Astrocyte (in vitro differentiated cells and primary cell): ENCODE measurements around the gene NACC1. TPM values are rescaled to one million over a fixed set of nuclear protein-coding genes. Genes with fewer than 3 reads are reported as not detected.

Source experiments
- DNase-seq: peaks from one replicate; pipeline ENCODE4 v3.0.0-alpha.2; 2010; ENCODE audit warnings: low read depth
- FAIRE-seq: peaks from 2 replicates; lab custom pipeline; 2011; peaks lifted over from hg19 to GRCh38; lab: Jason Lieb, UNC
- H2AFZ ChIP-seq: 2 replicates; pipeline ENCODE4 v1.6.0; 2012; ENCODE audit warnings: low read depth, low read length, inconsistent platforms
- H3K27ac ChIP-seq: 2 replicates; pipeline ENCODE4 v1.5.1; 2011; ENCODE audit warnings: low read depth, low read length, inconsistent platforms
- H3K27me3 ChIP-seq: 2 replicates; pipeline ENCODE4 v1.6.0; 2011; ENCODE audit warnings: low read length, inconsistent platforms; ENCODE audit not compliant: insufficient read depth
- H3K36me3 ChIP-seq: 2 replicates; pipeline ENCODE4 v1.5.1; 2011; ENCODE audit warnings: low read length, inconsistent platforms; ENCODE audit not compliant: insufficient read depth
- H3K4me1 ChIP-seq: 2 replicates; pipeline ENCODE4 v1.5.1; 2011; ENCODE audit warnings: low read length, inconsistent platforms; ENCODE audit not compliant: insufficient read depth
- H3K4me2 ChIP-seq: 2 replicates; pipeline ENCODE4 v1.6.0; 2012; ENCODE audit warnings: low read length, inconsistent platforms
- H3K4me3 ChIP-seq: 2 replicates; pipeline ENCODE4 v1.5.1; 2011; ENCODE audit warnings: low read depth, mild to moderate bottlenecking, low read length, inconsistent platforms; ENCODE audit not compliant: insufficient read depth
- H3K79me2 ChIP-seq: 2 replicates; pipeline ENCODE4 v1.6.0; 2012; ENCODE audit warnings: mild to moderate bottlenecking, low read length, inconsistent platforms; ENCODE audit not compliant: insufficient read depth
- H3K9ac ChIP-seq: 2 replicates; pipeline ENCODE4 v1.6.0; 2012; ENCODE audit warnings: mild to moderate bottlenecking, low read length, inconsistent platforms
- H3K9me3 ChIP-seq: 2 replicates; pipeline ENCODE4 v1.5.1; 2012; ENCODE audit warnings: low read depth, mild to moderate bottlenecking, low read length, inconsistent platforms; ENCODE audit not compliant: insufficient read depth
- H4K20me1 ChIP-seq: 2 replicates; pipeline ENCODE4 v1.6.0; 2012; ENCODE audit warnings: low read length, inconsistent platforms; ENCODE audit not compliant: insufficient read depth
- H3K27ac Mint-ChIP-seq: one replicate; pipeline ENCODE4 v1.8.0; 2021; ENCODE audit warnings: mild to moderate bottlenecking, mixed read lengths; ENCODE audit not compliant: unreplicated experiment
- H3K27me3 Mint-ChIP-seq: one replicate; pipeline ENCODE4 v1.8.0; 2021; ENCODE audit warnings: low read depth, mixed read lengths; ENCODE audit not compliant: unreplicated experiment
- H3K36me3 Mint-ChIP-seq: one replicate; pipeline ENCODE4 v1.8.0; 2021; ENCODE audit warnings: low read depth, mixed read lengths; ENCODE audit not compliant: unreplicated experiment
- H3K4me1 Mint-ChIP-seq: one replicate; pipeline ENCODE4 v1.8.0; 2021; ENCODE audit warnings: low read depth, mixed read lengths; ENCODE audit not compliant: unreplicated experiment
- H3K4me3 Mint-ChIP-seq: one replicate; pipeline ENCODE4 v1.8.0; 2021; ENCODE audit warnings: mild to moderate bottlenecking, moderate library complexity, mixed read lengths; ENCODE audit not compliant: unreplicated experiment
- H3K9me3 Mint-ChIP-seq: one replicate; pipeline ENCODE4 v1.8.0; 2021; ENCODE audit warnings: mild to moderate bottlenecking, mixed read lengths; ENCODE audit not compliant: unreplicated experiment
- CTCF ChIP-seq: IDR thresholded peaks from 2 replicates; pipeline ENCODE4 v1.5.1; 2011; ENCODE audit warnings: low read depth, mild to moderate bottlenecking, inconsistent platforms, low read length, moderate library complexity; ENCODE audit not compliant: insufficient read depth
- EZH2 ChIP-seq: IDR thresholded peaks from 2 replicates; pipeline ENCODE4 v1.6.1; 2012; ENCODE audit warnings: mild to moderate bottlenecking, low read length, inconsistent platforms; ENCODE audit not compliant: insufficient read depth
- total RNA-seq: library from RNA; stranded (reverse); gene quantifications from 2 replicates; pipeline ENCODE4 v1.2.1, GENCODE V29; 2021

The NACC1 gene
- total RNA-seq, 1 donor from 2014 or later = 104 TPM

- Histone ChIP-seq H3K36me3 (peaks cover 2% of the 10 kb centered on the region), H4K20me1 (peaks cover 42% of the 10 kb centered on the region), H2AFZ (no peak overlapping the region), H3K27me3 (no peaks in the 10 kb centered on the region), H3K9me3 (no peaks in the 10 kb centered on the region), H3K4me2 (no peak overlapping the region), H3K4me1 (peaks cover 30% of the 10 kb centered on the region), H3K4me3 (no peak overlapping the region), H3K9ac (no peak overlapping the region), H3K79me2 (peaks cover 14% of the 10 kb centered on the region), H3K27ac (no peak overlapping the region)
- peaks cover 58% of the 10 kb centered on the region for H3K27me3 Mint-ChIP-seq
- H3K9me3 Mint-ChIP-seq = no peaks in the 10 kb centered on the region
- no peak for FAIRE-seq
- H3K27ac Mint-ChIP-seq = no peak overlapping the region
- peaks cover 15% of the 10 kb centered on the region for H3K4me1 Mint-ChIP-seq
- no peak for TF ChIP-seq EZH2
- H3K36me3 Mint-ChIP-seq = peaks cover 11% of the 10 kb centered on the region
- no peak for DNase-seq
- no peak overlapping the region for H3K4me3 Mint-ChIP-seq
Measured at GRCh38 chr19:13083627-13084026, 34.4 kb upstream of the NACC1 start.

- H3K4me3 Mint-ChIP-seq = no peak overlapping the region
- peaks cover 55% of the 10 kb centered on the region for H3K27me3 Mint-ChIP-seq
- peaks cover 35% of the 10 kb centered on the region for H4K20me1 ChIP-seq
- H3K9ac ChIP-seq = no peak overlapping the region
- DNase-seq (no peak), FAIRE-seq (no peak)
- no peak for TF ChIP-seq EZH2
- TF ChIP-seq CTCF = no peak
- H3K4me1 Mint-ChIP-seq = peaks cover 17% of the 10 kb centered on the region
- peaks cover 14% of the 10 kb centered on the region for H3K79me2 ChIP-seq
- no peak overlapping the region for H3K4me3 ChIP-seq
- no peaks in the 10 kb centered on the region for H3K27me3 ChIP-seq
- no peaks in the 10 kb centered on the region for H3K9me3 Mint-ChIP-seq
- H3K4me1 ChIP-seq = peaks cover 23% of the 10 kb centered on the region
- H3K36me3 Mint-ChIP-seq = peaks cover 11% of the 10 kb centered on the region
- H3K27ac Mint-ChIP-seq = no peak overlapping the region
- peaks cover 2% of the 10 kb centered on the region for H3K36me3 ChIP-seq
- no peaks in the 10 kb centered on the region for H3K9me3 ChIP-seq
- no peak overlapping the region for H2AFZ ChIP-seq
- no peak overlapping the region for H3K4me2 ChIP-seq
- no peak overlapping the region for H3K27ac ChIP-seq
Measured at GRCh38 chr19:13085666-13086065, 32.4 kb upstream of the NACC1 start.

- Histone ChIP-seq H2AFZ (no peak overlapping the region), H3K9me3 (no peaks in the 10 kb centered on the region), H3K4me1 (peaks cover 30% of the 10 kb centered on the region), H4K20me1 (peaks cover 35% of the 10 kb centered on the region), H3K27ac (no peak overlapping the region), H3K9ac (no peak overlapping the region), H3K4me2 (no peak overlapping the region), H3K79me2 (peaks cover 14% of the 10 kb centered on the region), H3K27me3 (no peaks in the 10 kb centered on the region), H3K4me3 (no peak overlapping the region), H3K36me3 (peaks cover 2% of the 10 kb centered on the region)
- peaks cover 12% of the 10 kb centered on the region for H3K36me3 Mint-ChIP-seq
- peaks cover 54% of the 10 kb centered on the region for H3K27me3 Mint-ChIP-seq
- FAIRE-seq (no peak), DNase-seq (no peak)
- TF ChIP-seq CTCF (no peak), EZH2 (no peak)
- H3K27ac Mint-ChIP-seq = peak overlapping the region; percentile 51
- peaks cover 23% of the 10 kb centered on the region for H3K4me1 Mint-ChIP-seq
- H3K9me3 Mint-ChIP-seq = no peaks in the 10 kb centered on the region
- H3K4me3 Mint-ChIP-seq = no peak overlapping the region
Measured at GRCh38 chr19:13086341-13086740, 31.7 kb upstream of the NACC1 start.
